ENCODE data around the gene BTNL9. TPM values are rescaled to one million over a fixed set of nuclear protein-coding genes. Genes with fewer than 3 reads are reported as not detected.

Gene BTNL9
- polyA plus RNA-seq, 3 donors = not detected

DNA sequence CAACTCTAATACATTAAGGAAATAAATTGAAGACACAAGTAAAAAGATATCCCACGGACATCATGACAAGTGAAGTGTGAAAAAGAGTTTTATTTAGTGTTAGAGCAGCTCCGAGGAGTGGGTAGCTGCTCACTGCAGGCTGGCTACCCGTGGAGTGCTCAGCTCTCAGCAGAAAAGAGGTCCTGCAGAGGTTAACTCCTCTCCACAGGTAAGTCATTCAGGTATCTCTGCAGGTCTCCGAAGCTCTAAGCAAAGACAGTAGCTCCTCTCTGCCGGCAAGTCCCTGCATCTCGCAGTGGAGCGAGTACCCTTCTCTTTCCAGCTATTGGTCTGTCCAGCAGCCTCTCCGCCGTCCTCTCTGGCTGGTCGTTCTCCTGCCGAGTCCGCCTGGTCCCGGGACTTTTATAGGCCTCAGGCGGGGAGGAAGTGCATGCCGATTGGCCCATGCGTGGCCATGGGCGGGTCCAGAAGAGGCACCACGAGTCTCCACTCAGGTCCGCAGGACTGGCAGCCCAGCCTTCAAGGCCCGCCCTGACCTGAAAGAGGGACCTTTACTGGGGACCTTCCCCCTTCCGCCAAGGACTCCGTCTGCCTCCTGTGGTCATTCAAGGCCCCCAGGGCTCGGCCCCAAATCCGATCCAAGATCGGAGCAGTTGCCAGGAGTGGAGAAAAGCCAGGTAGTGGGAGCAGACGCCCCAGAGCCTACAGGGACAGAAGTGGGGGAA, 29.9 kb downstream of the BTNL9 start:
- Histone ChIP-seq H2AFZ (ENCODE audit: insufficient read depth, low read depth, low read length, poor library complexity, severe bottlenecking) (no peak overlapping the region), H3K27ac (ENCODE audit: low read depth in 1 of 2, low read length in 2 of 2) (no peak overlapping the region), H3K4me2 (replicated peaks; ENCODE audit: extremely low read depth, low read length, poor library complexity, severe bottlenecking) (no peak overlapping the region), H3K4me3 (replicated peaks in 1 of 3; ENCODE audit: low read depth in 2 of 3, low read length in 3 of 3) (no peak overlapping the region), H3K79me2 (ENCODE audit: insufficient read depth, low read length) (no peaks in the 10 kb centered on the region), H4K20me1 (ENCODE audit: insufficient read depth, low read length) (no peaks in the 10 kb centered on the region), H3K4me1 (ENCODE audit: control insufficient read depth in 1 of 2, insufficient read depth in 2 of 2, low read length in 2 of 2) (no peaks in the 10 kb centered on the region), H3K9ac (ENCODE audit: insufficient read depth, low read length, poor library complexity, severe bottlenecking) (no peak overlapping the region), H3K36me3 (replicated peaks in 1 of 2; ENCODE audit: control insufficient read depth in 1 of 2, insufficient read depth in 2 of 2, low read length in 2 of 2) (no peaks in the 10 kb centered on the region), H3K9me3 (replicated peaks in 1 of 2; ENCODE audit: control insufficient read depth in 1 of 2, insufficient read depth in 1 of 2, low read length in 2 of 2) (peaks cover 11 to 26% of the 10 kb centered on the region in 2 donors), H3K27me3 (ENCODE audit: control insufficient read depth in 2 of 2, insufficient read depth in 2 of 2, low read length in 2 of 2) (peaks cover 3 to 29% of the 10 kb centered on the region in 2 donors)
- Mint-ChIP-seq H3K4me1 (no peaks in the 10 kb centered on the region), H3K4me3 (no peak overlapping the region), H3K27ac (no peak overlapping the region), H3K9me3 (peaks cover 0 to 36% (median 15%) of the 10 kb centered on the region in 7 donors), H3K36me3 (no peaks in the 10 kb centered on the region), H3K27me3 (ENCODE audit: low read depth in 3 of 3) (peaks cover 26 to 51% (median 33%) of the 10 kb centered on the region in 3 donors)
- DNase-seq = no peak
- TF ChIP-seq, protein P1, sequence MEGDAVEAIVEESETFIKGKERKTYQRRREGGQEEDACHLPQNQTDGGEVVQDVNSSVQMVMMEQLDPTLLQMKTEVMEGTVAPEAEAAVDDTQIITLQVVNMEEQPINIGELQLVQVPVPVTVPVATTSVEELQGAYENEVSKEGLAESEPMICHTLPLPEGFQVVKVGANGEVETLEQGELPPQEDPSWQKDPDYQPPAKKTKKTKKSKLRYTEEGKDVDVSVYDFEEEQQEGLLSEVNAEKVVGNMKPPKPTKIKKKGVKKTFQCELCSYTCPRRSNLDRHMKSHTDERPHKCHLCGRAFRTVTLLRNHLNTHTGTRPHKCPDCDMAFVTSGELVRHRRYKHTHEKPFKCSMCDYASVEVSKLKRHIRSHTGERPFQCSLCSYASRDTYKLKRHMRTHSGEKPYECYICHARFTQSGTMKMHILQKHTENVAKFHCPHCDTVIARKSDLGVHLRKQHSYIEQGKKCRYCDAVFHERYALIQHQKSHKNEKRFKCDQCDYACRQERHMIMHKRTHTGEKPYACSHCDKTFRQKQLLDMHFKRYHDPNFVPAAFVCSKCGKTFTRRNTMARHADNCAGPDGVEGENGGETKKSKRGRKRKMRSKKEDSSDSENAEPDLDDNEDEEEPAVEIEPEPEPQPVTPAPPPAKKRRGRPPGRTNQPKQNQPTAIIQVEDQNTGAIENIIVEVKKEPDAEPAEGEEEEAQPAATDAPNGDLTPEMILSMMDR (IDR thresholded peaks at IDR 0.05) = no peak
- 38% methylated on average over 21 of the region's 26 CpGs for WGBS (ENCODE audit: insufficient coverage)
- intact Hi-C loops (cut with micrococcal nuclease) = no loop called here

DNA sequence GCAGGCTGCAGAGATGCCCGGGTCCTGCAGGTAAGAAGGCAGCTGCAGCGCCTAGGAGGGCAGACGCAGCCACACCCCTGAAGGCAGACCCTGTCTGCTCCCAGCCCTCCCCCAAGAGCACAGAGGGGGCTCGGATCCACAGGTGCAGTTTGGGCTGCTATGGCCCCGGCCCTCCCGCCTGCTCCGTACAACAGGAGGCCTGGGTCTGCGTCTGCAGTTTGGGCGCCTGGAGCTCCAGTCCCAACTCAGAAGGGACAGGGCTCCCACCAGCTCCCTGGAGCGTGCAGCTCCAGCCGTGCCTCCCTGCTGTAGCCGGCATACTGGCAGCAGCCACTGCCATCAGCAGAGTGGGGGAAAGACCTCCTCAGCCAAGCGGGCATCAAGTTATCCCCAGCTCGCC, 30.5 kb downstream of the BTNL9 start:
- intact Hi-C loops (cut with micrococcal nuclease) = no loop called here
- no peak overlapping the region for H3K27ac Mint-ChIP-seq
- Histone ChIP-seq H3K9ac (ENCODE audit: insufficient read depth, low read length, poor library complexity, severe bottlenecking) (no peak overlapping the region), H3K79me2 (ENCODE audit: insufficient read depth, low read length) (no peaks in the 10 kb centered on the region), H3K4me1 (ENCODE audit: control insufficient read depth in 1 of 2, insufficient read depth in 2 of 2, low read length in 2 of 2) (no peaks in the 10 kb centered on the region), H3K4me2 (replicated peaks; ENCODE audit: extremely low read depth, low read length, poor library complexity, severe bottlenecking) (no peak overlapping the region), H3K9me3 (replicated peaks in 1 of 2; ENCODE audit: control insufficient read depth in 1 of 2, insufficient read depth in 1 of 2, low read length in 2 of 2) (peaks cover 17 to 22% of the 10 kb centered on the region in 2 donors), H4K20me1 (ENCODE audit: insufficient read depth, low read length) (no peaks in the 10 kb centered on the region), H3K36me3 (replicated peaks in 1 of 2; ENCODE audit: control insufficient read depth in 1 of 2, insufficient read depth in 2 of 2, low read length in 2 of 2) (no peaks in the 10 kb centered on the region), H3K27ac (ENCODE audit: low read depth in 1 of 2, low read length in 2 of 2) (no peak overlapping the region), H2AFZ (ENCODE audit: insufficient read depth, low read depth, low read length, poor library complexity, severe bottlenecking) (no peak overlapping the region), H3K27me3 (ENCODE audit: control insufficient read depth in 2 of 2, insufficient read depth in 2 of 2, low read length in 2 of 2) (peaks cover 3 to 24% of the 10 kb centered on the region in 2 donors), H3K4me3 (replicated peaks in 1 of 3; ENCODE audit: low read depth in 2 of 3, low read length in 3 of 3) (no peak overlapping the region)
- peaks cover 26 to 51% (median 36%) of the 10 kb centered on the region in 3 donors for H3K27me3 Mint-ChIP-seq (ENCODE audit: low read depth in 3 of 3)
- no peak overlapping the region for H3K4me3 Mint-ChIP-seq
- no peaks in the 10 kb centered on the region for H3K36me3 Mint-ChIP-seq
- 61% methylated on average over 12 of the region's 14 CpGs for WGBS (ENCODE audit: insufficient coverage)
- no peak for DNase-seq
- no peaks in the 10 kb centered on the region for H3K4me1 Mint-ChIP-seq
- TF ChIP-seq, protein P1 (IDR thresholded peaks at IDR 0.05) = no peak
- H3K9me3 Mint-ChIP-seq = peaks cover 0 to 38% (median 15%) of the 10 kb centered on the region in 7 donors

Measured in CD14-positive monocyte (primary cell).